A673 (cell line): ENCODE results near the gene SSBP2. TPM values are rescaled to one million over a fixed set of nuclear protein-coding genes. Genes with fewer than 3 reads are reported as not detected.
"Not testable (repeated sequence)": the region's sequence is repeated elsewhere in the genome, so short reads cannot be mapped to it uniquely, and the experiment has no call there.

Experiments
- BruUV-seq: library from RNA; stranded (reverse); fragments of 400-500 nt; replicated peaks from 2 replicates; lab custom pipeline; 2021; lab: Mats Ljungman, UMichigan
- CTCF ChIA-PET: fragments of 300-600 bp; sonication (Branson Sonifier 250); formaldehyde crosslinking; loops from one replicate; lab custom pipeline; 2022; ENCODE audit warnings: antibody characterized with exemption; lab: Charles Lee
- POLR2A ChIA-PET: fragments of 300-600 bp; sonication (Branson Sonifier 250); formaldehyde crosslinking; loops from one replicate; lab custom pipeline; 2022; ENCODE audit warnings: antibody characterized with exemption; ENCODE audit not compliant: low non-redundant PET; lab: Charles Lee
- DNase-seq: peaks from one replicate; pipeline ENCODE4 v3.0.0-alpha.2; 2015; ENCODE audit warnings: low spot score
- H3K27ac ChIP-seq: fragments of 200-600 bp; sonication (generic); 2 replicates; pipeline ENCODE4 v1.5.1; 2016; ENCODE audit warnings: mixed run types, low read depth, mild to moderate bottlenecking, mixed read lengths, antibody characterized with exemption, low read length; ENCODE audit not compliant: poor library complexity, severe bottlenecking
- H3K27me3 ChIP-seq: fragments of 200-600 bp; sonication (generic); replicated peaks from 2 replicates; pipeline ENCODE4 v1.6.1; 2017; ENCODE audit warnings: mixed run types, low read depth, mild to moderate bottlenecking, mixed read lengths, antibody characterized with exemption, low read length; ENCODE audit not compliant: insufficient read depth, poor library complexity
- H3K36me3 ChIP-seq: fragments of 200-600 bp; sonication (generic); 2 replicates; pipeline ENCODE4 v1.6.1; 2016; ENCODE audit warnings: mixed run types, mild to moderate bottlenecking, mixed read lengths, antibody characterized with exemption, low read length; ENCODE audit not compliant: insufficient read depth, poor library complexity, severe bottlenecking
- H3K4me1 ChIP-seq: fragments of 200-600 bp; sonication (generic); 2 replicates; pipeline ENCODE4 v1.6.1; 2017; ENCODE audit warnings: mixed run types, mild to moderate bottlenecking, mixed read lengths, antibody characterized with exemption, low read length; ENCODE audit not compliant: insufficient read depth, poor library complexity, severe bottlenecking
- H3K4me3 ChIP-seq: fragments of 200-600 bp; sonication (generic); 2 replicates; pipeline ENCODE4 v1.5.1; 2016; ENCODE audit warnings: low read depth, mixed run types, mild to moderate bottlenecking, mixed read lengths, low read length; ENCODE audit not compliant: poor library complexity, severe bottlenecking
- H3K9me3 ChIP-seq: fragments of 200-600 bp; sonication (generic); 2 replicates; pipeline ENCODE4 v1.6.1; 2016; ENCODE audit warnings: mixed run types, low read depth, mild to moderate bottlenecking, mixed read lengths, antibody characterized with exemption, low read length; ENCODE audit not compliant: poor library complexity, severe bottlenecking
- EZH2 ChIP-seq: fragments of 200-600 bp; sonication (generic); IDR thresholded peaks from 2 replicates; pipeline ENCODE4 v1.6.1; 2017; ENCODE audit warnings: borderline replicate concordance, low read depth, mild to moderate bottlenecking, mixed read lengths, antibody characterized with exemption, low read length; ENCODE audit not compliant: poor library complexity, severe bottlenecking
- intact Hi-C: fragments of 100-400 bp; cut with micrococcal nuclease; formaldehyde crosslinking; loops from one replicate; pipeline ENCODE4 v1.10.0; 2022; ENCODE audit not compliant: unreplicated experiment
- total RNA-seq: library from RNA; stranded (reverse); gene quantifications from 2 replicates; pipeline ENCODE4 v1.2.3, GENCODE V29; 2021
- TF ChIP-seq, protein P1 (sequence below): fragments of 300-800, 200-600 bp; sonication (generic); conservative IDR thresholded peaks from 2 replicates; pipeline ENCODE4 v1.5.1; 2017; ENCODE audit warnings: low read depth, mild to moderate bottlenecking, antibody characterized with exemption, low read length, moderate library complexity, mixed read lengths

Gene SSBP2
- total RNA-seq, 1 experiment from 2014 or later, result 42.8 TPM

GRCh38 chr5:81630684-81631083, 120.2 kb downstream of the SSBP2 start:
- TF ChIP-seq, protein P1, sequence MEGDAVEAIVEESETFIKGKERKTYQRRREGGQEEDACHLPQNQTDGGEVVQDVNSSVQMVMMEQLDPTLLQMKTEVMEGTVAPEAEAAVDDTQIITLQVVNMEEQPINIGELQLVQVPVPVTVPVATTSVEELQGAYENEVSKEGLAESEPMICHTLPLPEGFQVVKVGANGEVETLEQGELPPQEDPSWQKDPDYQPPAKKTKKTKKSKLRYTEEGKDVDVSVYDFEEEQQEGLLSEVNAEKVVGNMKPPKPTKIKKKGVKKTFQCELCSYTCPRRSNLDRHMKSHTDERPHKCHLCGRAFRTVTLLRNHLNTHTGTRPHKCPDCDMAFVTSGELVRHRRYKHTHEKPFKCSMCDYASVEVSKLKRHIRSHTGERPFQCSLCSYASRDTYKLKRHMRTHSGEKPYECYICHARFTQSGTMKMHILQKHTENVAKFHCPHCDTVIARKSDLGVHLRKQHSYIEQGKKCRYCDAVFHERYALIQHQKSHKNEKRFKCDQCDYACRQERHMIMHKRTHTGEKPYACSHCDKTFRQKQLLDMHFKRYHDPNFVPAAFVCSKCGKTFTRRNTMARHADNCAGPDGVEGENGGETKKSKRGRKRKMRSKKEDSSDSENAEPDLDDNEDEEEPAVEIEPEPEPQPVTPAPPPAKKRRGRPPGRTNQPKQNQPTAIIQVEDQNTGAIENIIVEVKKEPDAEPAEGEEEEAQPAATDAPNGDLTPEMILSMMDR, result no peak
- no peak for TF ChIP-seq EZH2
- no peak for DNase-seq
- Histone ChIP-seq H3K9me3 (no peaks in the 10 kb centered on the region), H3K4me1 (peaks cover 14% of the 10 kb centered on the region), H3K4me3 (no peak overlapping the region), H3K27ac (no peak overlapping the region), H3K36me3 (no peaks in the 10 kb centered on the region), H3K27me3 (no peaks in the 10 kb centered on the region)
- CTCF ChIA-PET, result no interaction called here
- intact Hi-C loops, result loop anchor here (2.0 kb wide), 1 partner anchor 16 kb away; no protein-coding TSS in a partner anchor
- POLR2A ChIA-PET, result no interaction called here
- BruUV-seq, result no TSS peak

DNA sequence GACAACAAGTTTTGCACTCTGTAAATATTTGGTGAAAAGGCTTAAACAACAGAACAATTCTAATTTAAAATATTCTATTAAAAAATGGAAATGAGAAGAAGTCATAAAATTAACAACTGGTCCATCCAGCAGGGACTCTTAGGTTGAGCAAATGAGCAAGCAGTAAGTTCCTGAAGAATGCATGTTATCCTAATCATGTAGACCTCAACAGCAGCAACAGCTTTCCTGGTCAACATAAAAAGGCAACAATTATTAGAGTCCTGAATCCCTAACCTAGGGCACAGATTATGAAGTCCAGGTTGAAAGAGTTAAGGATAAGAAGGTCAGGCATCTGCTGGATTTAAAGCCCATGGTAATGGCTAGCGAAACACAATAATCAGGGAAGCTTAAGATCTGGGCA, 120.9 kb downstream of the SSBP2 start:
- no TSS peak for BruUV-seq
- peaks cover 14% of the 10 kb centered on the region for H3K4me1 ChIP-seq
- no peak overlapping the region for H3K4me3 ChIP-seq
- no peaks in the 10 kb centered on the region for H3K27me3 ChIP-seq
- no peak overlapping the region for H3K27ac ChIP-seq
- ChIA-PET CTCF (no interaction called here), POLR2A (no interaction called here)
- no peak for DNase-seq
- intact Hi-C loops, result loop anchor here (2.0 kb wide), 1 partner anchor 15 kb away; no protein-coding TSS in a partner anchor
- H3K36me3 ChIP-seq, result no peaks in the 10 kb centered on the region
- TF ChIP-seq, protein P1, result no peak
- no peak for TF ChIP-seq EZH2
- no peaks in the 10 kb centered on the region for H3K9me3 ChIP-seq

GRCh38 chr5:81628061-81628460, 122.8 kb downstream of the SSBP2 start:
- H3K36me3 ChIP-seq, H3K27ac ChIP-seq, BruUV-seq, H3K4me3 ChIP-seq, POLR2A ChIA-PET, intact Hi-C loops, CTCF ChIA-PET, H3K9me3 ChIP-seq, H3K27me3 ChIP-seq, DNase-seq: not testable (repeated sequence)
- peaks cover 14% of the 10 kb centered on the region for H3K4me1 ChIP-seq

- H3K27ac ChIP-seq, result no peak overlapping the region
- no TSS peak for BruUV-seq
- peak; percentile 88 for DNase-seq
- ChIA-PET CTCF (no interaction called here), POLR2A (no interaction called here)
- no peak for TF ChIP-seq EZH2
- TF ChIP-seq, protein P1, result no peak
- no peak overlapping the region for H3K4me3 ChIP-seq
- H3K27me3 ChIP-seq, result no peaks in the 10 kb centered on the region
- intact Hi-C loops, result no loop called here
- no peaks in the 10 kb centered on the region for H3K9me3 ChIP-seq
- peaks cover 14% of the 10 kb centered on the region for H3K4me1 ChIP-seq
- H3K36me3 ChIP-seq, result no peaks in the 10 kb centered on the region
These were observed 124.4 kb downstream of the SSBP2 start for GRCh38 chr5:81626524-81626923.
